Measurements from ENCODE around the gene MYADML2.

- TF ChIP-seq CTCF (IDR thresholded peaks at IDR 0.05) (no peak), POLR2A (IDR thresholded peaks at IDR 0.05) (no peak)
Measured at GRCh38 chr17:81973432-81973831, 26.4 kb upstream of the MYADML2 start.
